NCI-H1105 treated with DMSO at 0.1 percent for 48 hours (cell line): ENCODE measurements around the gene SLC16A9.
A peak's percentile ranks its signal among the peaks of the same experiment; 100 is the strongest.

Source experiments
- DNase-seq: peaks from one replicate; lab custom pipeline; 2025; lab: John Stamatoyannopoulos, UW

SLC16A9 gene

DNA sequence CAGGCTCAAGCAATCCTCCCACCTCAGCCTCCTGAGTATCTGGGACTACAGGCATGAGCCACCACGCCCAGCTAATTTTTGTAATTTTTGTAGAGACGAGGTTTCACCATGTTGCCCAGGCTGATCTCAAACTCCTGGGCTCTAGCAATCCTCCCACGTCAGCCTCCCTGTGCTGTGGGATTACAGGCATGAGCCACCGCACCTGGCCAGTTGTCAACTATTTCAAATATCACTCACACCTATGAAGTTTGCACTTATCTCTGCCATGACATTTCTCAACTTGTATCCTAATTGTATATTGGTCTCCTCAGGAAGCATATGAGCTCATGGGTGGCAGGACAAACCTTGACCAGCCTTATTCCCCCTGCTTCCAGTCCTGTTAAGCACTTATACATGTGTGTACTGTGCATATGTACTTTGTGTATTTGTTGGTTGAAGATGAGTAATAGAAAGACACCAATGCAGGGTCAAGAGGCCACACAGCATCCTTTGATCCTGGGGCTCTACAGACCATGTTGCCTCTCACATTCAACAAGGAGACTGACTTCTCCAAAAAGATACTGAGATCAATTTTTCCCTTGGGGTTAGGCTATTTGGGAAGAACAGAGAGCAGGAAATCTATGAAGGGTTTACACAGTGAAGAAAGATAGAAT, 82.2 kb downstream of the SLC16A9 start:
- DNase-seq, result no peak

GRCh38 chr10:59626523-59626869, 83.2 kb downstream of the SLC16A9 start:
- no peak for DNase-seq

GRCh38 chr10:59625721-59626522, 83.7 kb downstream of the SLC16A9 start:
- peak; percentile 77 for DNase-seq

DNA sequence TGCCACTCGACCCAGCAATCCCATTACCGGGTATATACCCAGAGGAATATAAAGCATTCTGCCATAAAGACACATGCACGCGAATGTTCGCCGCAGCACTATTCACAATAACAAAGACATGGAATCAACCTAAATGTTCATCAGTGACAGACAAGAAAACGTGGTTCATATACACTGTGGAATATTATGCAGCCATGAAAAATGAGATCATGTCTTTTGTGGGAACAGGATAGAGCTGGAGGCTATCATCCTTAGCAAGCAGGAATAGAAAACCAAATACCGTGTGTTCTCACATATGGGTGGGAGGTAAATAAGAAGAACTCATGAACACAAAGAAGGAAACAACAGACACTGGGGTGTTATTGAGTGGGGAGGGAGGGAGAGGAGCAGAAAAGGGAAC, 84.7 kb downstream of the SLC16A9 start:
- no peak for DNase-seq

- no peak for DNase-seq
Measured at GRCh38 chr10:59624136-59624535, 85.5 kb downstream of the SLC16A9 start.

DNA sequence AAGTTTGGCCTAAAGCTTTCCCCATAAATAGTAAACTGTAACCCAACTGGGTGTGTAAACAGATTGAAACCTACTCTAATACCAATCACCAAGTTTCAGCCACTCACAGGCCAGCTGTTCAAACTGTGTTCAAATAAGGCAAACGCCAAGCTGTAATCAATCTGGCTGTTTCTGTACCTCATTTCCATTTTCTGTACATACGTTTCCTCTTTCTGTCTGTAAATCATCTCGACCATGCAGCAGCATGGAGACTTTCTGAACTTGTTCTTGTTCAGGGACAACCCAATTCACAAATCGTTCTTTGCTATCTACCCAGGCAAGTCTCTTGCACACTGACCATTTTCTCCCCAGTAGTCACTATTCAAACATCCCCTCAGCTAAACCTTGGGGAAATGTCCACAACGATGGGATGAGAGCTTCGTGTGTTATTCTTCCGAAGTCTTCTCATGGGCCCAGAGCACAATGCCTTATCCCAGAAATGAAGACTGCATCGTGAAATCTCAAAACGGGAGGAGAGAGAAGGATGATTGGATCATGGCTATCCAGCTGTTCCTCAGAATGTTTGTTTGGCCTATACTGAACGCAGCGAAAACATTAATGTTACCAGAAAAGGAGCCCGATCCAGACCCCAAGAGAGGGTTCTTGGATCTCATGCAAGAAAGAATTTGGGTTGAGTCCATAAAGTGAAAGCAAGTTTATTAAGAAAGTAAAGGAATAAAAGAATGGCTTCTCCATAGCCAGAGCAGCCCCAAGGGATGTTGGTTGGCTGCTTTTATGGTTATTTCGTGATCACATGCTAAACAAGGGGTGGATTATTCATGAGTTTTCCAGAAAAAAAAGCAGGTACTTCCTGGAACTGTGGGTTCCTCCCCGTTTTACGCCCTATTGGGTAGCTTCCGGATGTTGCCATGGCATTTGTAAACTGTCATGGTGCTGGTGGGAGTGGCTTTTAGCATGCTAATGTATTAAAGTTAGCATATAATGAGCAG, 86.2 kb downstream of the SLC16A9 start:
- no peak for DNase-seq

GRCh38 chr10:59622320-59623132, 87.1 kb downstream of the SLC16A9 start:
- peak; percentile 12 for DNase-seq

DNA sequence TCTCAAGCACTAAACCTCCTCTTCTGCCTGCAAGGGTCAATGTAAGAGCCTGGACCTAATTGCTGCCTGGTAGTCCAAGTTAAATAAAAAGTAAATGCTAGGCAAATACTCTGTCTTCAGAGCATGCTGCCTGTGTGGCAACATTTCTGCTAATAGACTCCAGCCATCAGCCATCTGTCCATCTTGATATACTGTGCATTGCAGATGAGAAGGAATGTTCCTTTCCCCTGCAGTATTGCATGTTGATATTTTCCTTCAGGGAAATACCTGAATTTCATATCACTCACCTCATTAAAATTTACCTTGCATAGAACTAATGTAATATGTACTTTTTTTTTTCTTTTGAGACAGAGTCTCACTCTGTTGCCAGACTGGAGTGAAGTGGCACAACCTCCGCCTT, 87.9 kb downstream of the SLC16A9 start:
- DNase-seq, result no peak

DNA sequence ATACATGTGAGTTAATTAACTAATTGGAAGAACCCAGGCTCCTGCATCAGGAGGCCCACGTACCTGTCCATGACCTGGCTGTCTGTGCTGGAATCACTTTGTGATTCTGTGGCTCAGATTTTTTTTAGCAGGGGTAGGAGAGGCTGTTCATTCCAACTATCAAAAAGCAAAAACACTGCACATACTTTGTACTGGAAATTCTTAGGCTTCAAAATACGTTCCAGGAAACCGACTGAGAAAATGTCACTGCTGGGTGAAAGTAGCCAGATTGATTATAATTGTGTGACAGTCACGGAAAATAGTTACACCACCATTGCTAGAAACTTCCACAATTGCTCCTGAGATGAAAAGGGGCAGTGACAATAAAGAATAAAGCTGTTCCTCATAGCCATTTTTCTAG, 91.0 kb downstream of the SLC16A9 start:
- DNase-seq, result no peak

- DNase-seq, result no peak
Measured at GRCh38 chr10:59617996-59618395, 91.7 kb downstream of the SLC16A9 start.

DNA sequence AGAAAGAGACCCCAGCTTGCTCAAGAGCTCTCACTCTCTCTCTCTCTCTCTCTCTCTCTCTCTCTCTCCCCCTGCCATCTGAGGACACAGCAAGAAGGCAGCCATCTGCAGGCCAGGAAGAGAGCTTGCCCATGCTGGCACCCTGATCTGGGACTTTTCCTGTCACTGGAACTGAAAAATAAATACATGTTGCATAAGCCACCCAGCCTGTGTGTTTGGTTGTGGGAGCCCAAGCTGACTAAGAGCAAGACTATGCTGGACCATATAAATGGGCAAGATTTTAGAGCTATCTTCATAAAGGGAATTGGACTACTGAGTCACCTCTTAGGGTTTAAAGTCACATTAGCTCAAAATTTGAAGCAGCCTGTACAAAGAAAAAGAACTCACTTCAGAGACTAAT, 98.6 kb downstream of the SLC16A9 start:
- no peak for DNase-seq

- no peak for DNase-seq
Measured at GRCh38 chr10:59607970-59608369, 101.7 kb downstream of the SLC16A9 start.

DNA sequence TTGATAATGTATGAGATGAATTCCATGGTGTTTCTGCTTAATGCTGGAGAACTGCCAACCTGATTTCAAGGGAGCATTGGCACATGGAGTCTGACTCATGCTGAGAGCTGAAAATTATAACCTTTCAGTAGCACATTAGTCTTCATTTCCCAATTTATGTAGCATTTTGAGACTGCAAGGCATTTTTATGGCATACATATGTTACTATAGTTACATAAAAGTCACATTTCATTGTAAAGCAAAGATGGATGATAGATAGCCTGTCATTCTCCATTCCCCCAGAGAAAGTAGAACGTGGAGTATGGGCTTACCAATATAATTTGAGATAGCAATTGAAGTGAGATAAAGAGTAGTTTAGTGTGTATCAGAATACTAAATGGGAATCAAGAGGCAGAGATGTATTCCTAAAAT, 103.1 kb downstream of the SLC16A9 start:
- DNase-seq, result no peak

GRCh38 chr10:59601985-59602384, 107.7 kb downstream of the SLC16A9 start:
- DNase-seq, result no peak
